H1 (cell line): ENCODE measurements around the gene CDC42EP1. TPM values are rescaled to one million over a fixed set of nuclear protein-coding genes. Genes with fewer than 3 reads are reported as not detected.

Source experiments
- CTCF ChIA-PET: fragments of 300-600 bp; sonication (Branson Sonifier 250); formaldehyde crosslinking; loops from one replicate; lab custom pipeline; 2021; ENCODE audit not compliant: partially characterized antibody; lab: Charles Lee
- POLR2A ChIA-PET: fragments of 300-600 bp; sonication (Branson Sonifier 250); formaldehyde crosslinking; loops from one replicate; lab custom pipeline; 2021; ENCODE audit warnings: inconsistent platforms; ENCODE audit not compliant: partially characterized antibody; lab: Charles Lee
- DNase-seq, 2 experiments: peaks; one replicate each; pipeline versions ENCODE4 v3.0.0 to v3.0.0-alpha.2; 2010 to 2022; ENCODE audit warnings: low spot score in 2 of 2, low read depth in 1 of 2, mixed read lengths in 1 of 2
- FAIRE-seq: peaks from 2 replicates; lab custom pipeline; 2011; peaks lifted over from hg19 to GRCh38; lab: Jason Lieb, UNC
- H2AFZ ChIP-seq: 2 replicates; pipeline ENCODE4 v1.8.1; 2012; ENCODE audit warnings: low read length, inconsistent platforms
- H2AK5ac ChIP-seq: 2 replicates; pipeline ENCODE4 v1.6.1; 2013; ENCODE audit warnings: low read depth, low read length
- H2BK120ac ChIP-seq: replicated peaks from 2 replicates; pipeline ENCODE3; 2013; ENCODE audit warnings: low read depth, low read length, inconsistent platforms
- H2BK12ac ChIP-seq: 2 replicates; pipeline ENCODE4 v1.6.1; 2013; ENCODE audit warnings: low read depth, low read length
- H2BK15ac ChIP-seq: 2 replicates; pipeline ENCODE4 v1.6.1; 2013; ENCODE audit warnings: low read length
- H2BK20ac ChIP-seq: 2 replicates; pipeline ENCODE4 v1.6.1; 2013; ENCODE audit warnings: low read length
- H2BK5ac ChIP-seq: 2 replicates; pipeline ENCODE4 v1.6.1; 2013; ENCODE audit warnings: low read depth, low read length
- H3K14ac ChIP-seq: 2 replicates; pipeline ENCODE4 v1.6.1; 2013; ENCODE audit warnings: inconsistent platforms; ENCODE audit not compliant: insufficient read length
- H3K18ac ChIP-seq: 2 replicates; pipeline ENCODE4 v1.6.1; 2013; ENCODE audit warnings: low read length; ENCODE audit errors: extremely low read depth
- H3K23ac ChIP-seq: 2 replicates; pipeline ENCODE4 v1.6.1; 2013; ENCODE audit warnings: inconsistent platforms; ENCODE audit not compliant: insufficient read length
- H3K23me2 ChIP-seq: 2 replicates; pipeline ENCODE4 v1.6.1; 2013; ENCODE audit warnings: low read depth, low read length
- H3K27ac ChIP-seq: 2 replicates; pipeline ENCODE4 v1.6.1; 2011; ENCODE audit warnings: low read depth, low read length, inconsistent platforms
- H3K27me3 ChIP-seq, 4 experiments: replicated peaks in 1 of 4; 1 replicate in 1 of 4; 2 replicates in 3 of 4; pipeline versions ENCODE4 v1.6.1 to v1.8.1; 2011 to 2013; ENCODE audit warnings: low read length in 3 of 4, mild to moderate bottlenecking in 3 of 4, inconsistent platforms in 2 of 4, mixed read lengths in 2 of 4, moderate library complexity in 1 of 4; ENCODE audit not compliant: control insufficient read depth in 3 of 4, insufficient read depth in 3 of 4; ENCODE audit errors: extremely low read depth in 1 of 4
- H3K36me3 ChIP-seq, 4 experiments: 2 replicates each; pipeline versions ENCODE4 v1.6.1 to v1.8.1; 2011 to 2013; ENCODE audit warnings: mild to moderate bottlenecking in 4 of 4, low read length in 3 of 4, moderate library complexity in 2 of 4, control low read depth in 1 of 4, inconsistent platforms in 1 of 4; ENCODE audit not compliant: insufficient read depth in 4 of 4, control insufficient read depth in 2 of 4
- H3K4ac ChIP-seq: replicated peaks from 2 replicates; pipeline ENCODE3; 2013; ENCODE audit warnings: low read length, low read depth, mixed read lengths, inconsistent platforms; ENCODE audit not compliant: insufficient read length
- H3K4me1 ChIP-seq, 4 experiments: replicated peaks in 1 of 4; 1 replicate in 1 of 4; 2 replicates in 3 of 4; pipeline versions ENCODE4 v1.6.1 to v1.8.1; 2011 to 2013; ENCODE audit warnings: low read length in 3 of 4, inconsistent platforms in 2 of 4, mixed read lengths in 1 of 4; ENCODE audit not compliant: insufficient read depth in 4 of 4, control insufficient read depth in 3 of 4
- H3K4me2 ChIP-seq, 2 experiments: 2 replicates each; pipeline versions ENCODE4 v1.6.1 to v1.8.1; 2011 to 2013; ENCODE audit warnings: low read depth in 2 of 2, low read length in 2 of 2, control low read depth in 1 of 2, inconsistent platforms in 1 of 2, mild to moderate bottlenecking in 1 of 2; ENCODE audit not compliant: insufficient read depth in 1 of 2
- H3K4me3 ChIP-seq, 4 experiments: fragments of 200-600, 300-600 bp in 1 of 4; sonication (generic), shearing (Covaris generic), sonication (Bioruptor Twin) in 1 of 4; 2 replicates each; pipeline versions ENCODE4 v1.5.1 to v1.8.1; 2011 to 2016; ENCODE audit warnings: low read length in 4 of 4, low read depth in 3 of 4, control low read depth in 2 of 4, inconsistent platforms in 2 of 4, mild to moderate bottlenecking in 2 of 4, mixed read lengths in 1 of 4, moderate library complexity in 1 of 4; ENCODE audit not compliant: insufficient read depth in 2 of 4; ENCODE audit errors: extremely low read depth in 1 of 4
- H3K56ac ChIP-seq: replicated peaks from 2 replicates; pipeline ENCODE3; 2013; ENCODE audit warnings: low read depth, mild to moderate bottlenecking, mixed read lengths, low read length, inconsistent platforms; ENCODE audit not compliant: insufficient read length
- H3K79me1 ChIP-seq: 2 replicates; pipeline ENCODE4 v1.6.1; 2013; ENCODE audit warnings: low read depth, low read length, control low read depth
- H3K79me2 ChIP-seq, 2 experiments: 2 replicates each; pipeline versions ENCODE4 v1.6.1 to v1.8.1; 2012 to 2013; ENCODE audit warnings: low read length in 2 of 2, mild to moderate bottlenecking in 2 of 2, inconsistent platforms in 1 of 2; ENCODE audit not compliant: insufficient read depth in 2 of 2, control insufficient read depth in 1 of 2
- H3K9ac ChIP-seq, 4 experiments: replicated peaks in 1 of 4; 1 replicate in 1 of 4; 2 replicates in 3 of 4; pipeline versions ENCODE4 v1.6.1 to v1.8.1; 2011 to 2013; ENCODE audit warnings: low read depth in 3 of 4, low read length in 3 of 4, control low read depth in 2 of 4, mild to moderate bottlenecking in 2 of 4, moderate library complexity in 2 of 4, inconsistent platforms in 1 of 4; ENCODE audit errors: extremely low read depth in 1 of 4
- H3K9me3 ChIP-seq, 2 experiments: 2 replicates each; pipeline versions ENCODE4 v1.6.1 to v1.8.1; 2012 to 2013; ENCODE audit warnings: mild to moderate bottlenecking in 2 of 2, moderate library complexity in 2 of 2, control low read depth in 1 of 2, inconsistent platforms in 1 of 2, low read depth in 1 of 2, low read length in 1 of 2, mixed read lengths in 1 of 2; ENCODE audit not compliant: insufficient read depth in 2 of 2
- H4K20me1 ChIP-seq, 2 experiments: replicated peaks in 1 of 2; 2 replicates each; pipeline versions ENCODE3 to v1.8.1; 2011 to 2013; ENCODE audit warnings: inconsistent platforms in 2 of 2, low read length in 2 of 2, mild to moderate bottlenecking in 1 of 2; ENCODE audit not compliant: insufficient read depth in 2 of 2, control insufficient read depth in 1 of 2
- H4K5ac ChIP-seq: 2 replicates; pipeline ENCODE4 v1.6.1; 2013; ENCODE audit warnings: low read length, low read depth, mixed read lengths, inconsistent platforms; ENCODE audit not compliant: insufficient read length
- H4K8ac ChIP-seq: 2 replicates; pipeline ENCODE4 v1.8.0; 2013; ENCODE audit warnings: mild to moderate bottlenecking, moderate library complexity, low read length, inconsistent platforms; ENCODE audit not compliant: insufficient read depth; ENCODE audit errors: extremely low read depth
- H4K91ac ChIP-seq: replicated peaks from 2 replicates; pipeline ENCODE3; 2013; ENCODE audit warnings: low read length, mixed read lengths, inconsistent platforms; ENCODE audit not compliant: insufficient read length
- CTBP2 ChIP-seq: IDR thresholded peaks from 2 replicates; pipeline ENCODE4 v1.7.0; 2011; ENCODE audit warnings: borderline replicate concordance, mild to moderate bottlenecking, moderate library complexity, mixed read lengths, low read length; ENCODE audit not compliant: insufficient read depth, insufficient read length
- GTF2F1 ChIP-seq: IDR thresholded peaks from 2 replicates; pipeline ENCODE4 v1.6.1; 2012; ENCODE audit warnings: low read depth, low read length, improper control_type of control experiment, borderline replicate concordance
- KDM4A ChIP-seq: IDR thresholded peaks from one replicate; pipeline ENCODE4 v1.7.1; 2012; ENCODE audit warnings: low read depth, mild to moderate bottlenecking, moderate library complexity, low read length, inconsistent platforms; ENCODE audit not compliant: severe bottlenecking
- MAFK ChIP-seq: IDR thresholded peaks from 2 replicates; pipeline ENCODE4 v1.6.1; 2012; ENCODE audit warnings: low read depth, mild to moderate bottlenecking, improper control_type of control experiment, low read length
- PHF8 ChIP-seq: fragments of 200-600 bp; sonication (generic); conservative IDR thresholded peaks from 2 replicates; pipeline ENCODE4 v1.7.1; 2012; ENCODE audit warnings: low read depth, mild to moderate bottlenecking, inconsistent platforms, low read length, moderate library complexity
- RBBP5 ChIP-seq: IDR thresholded peaks from 2 replicates; pipeline ENCODE4 v1.7.1; 2012; ENCODE audit warnings: low read depth, mild to moderate bottlenecking, inconsistent platforms, low read length, moderate library complexity, borderline replicate concordance
- RNF2 ChIP-seq: fragments of 200-900, 300-1000 bp; sonication (generic); IDR thresholded peaks from 2 replicates; pipeline ENCODE4 v1.7.1; 2016; ENCODE audit warnings: borderline replicate concordance, low read depth, mild to moderate bottlenecking, antibody characterized with exemption, low read length; ENCODE audit not compliant: poor library complexity, severe bottlenecking; ENCODE audit errors: missing control alignments
- SIRT6 ChIP-seq: IDR thresholded peaks from one replicate; pipeline ENCODE4 v1.7.1; 2012; ENCODE audit warnings: low read length, inconsistent platforms
- SRF ChIP-seq: IDR thresholded peaks from 2 replicates; pipeline ENCODE4 v1.6.1; 2011; ENCODE audit warnings: mild to moderate bottlenecking, low read depth, low read length, moderate library complexity
- SUZ12 ChIP-seq: fragments of 200-600 bp; sonication (generic); IDR thresholded peaks from 2 replicates; pipeline ENCODE4 v1.6.1; 2012; ENCODE audit warnings: mild to moderate bottlenecking, inconsistent platforms, low read length, moderate library complexity, mixed read lengths
- WGBS, 2 experiments: shearing (Covaris generic) in 1 of 2; methylation state at CpG; one replicate each; pipeline versions ENCODE4 v1.1.6 to v1.1.7; 2013 to 2015; ENCODE audit warnings: low lambda C conversion rate in 2 of 2, mixed read lengths in 2 of 2, inconsistent platforms in 1 of 2, low coverage in 1 of 2, missing lambda C conversion rate in 1 of 2; ENCODE audit not compliant: insufficient replicate concordance in 2 of 2, insufficient coverage in 1 of 2, insufficient read length in 1 of 2; ENCODE audit errors: extremely low coverage in 1 of 2, missing lambda C conversion rate in 1 of 2; 5-methylcytosine and 5-hydroxymethylcytosine counted together
- polyA plus RNA-seq, 7 experiments: library from polyadenylated mRNA; depleted of rRNA in 3 of 7; stranded (reverse) in 5 of 7; unstranded in 2 of 7; fragments of >200 nt in 5 of 7; fragments of 200-250 nt in 2 of 7; gene quantifications; 1 replicate in 5 of 7; 2 replicates in 1 of 7; 4 replicates in 1 of 7; pipeline versions ENCODE4 v1.2.1 to v1.2.3, GENCODE V29; 2011 to 2013; ENCODE audit warnings: missing spikeins in 2 of 7, mixed read lengths in 2 of 7
- total RNA-seq: library from RNA; stranded (reverse); fragmentation: NEBNext Ultra II Directional; extraction: Animal tissue kit (Norgen Biotek cat#: 25700); gene quantifications from 2 replicates; pipeline ENCODE4 v1.2.1, GENCODE V29; 2021
- TF ChIP-seq, protein P1 (sequence below): IDR thresholded peaks from 2 replicates; pipeline ENCODE4 v1.6.1; 2012; ENCODE audit warnings: inconsistent platforms

Gene CDC42EP1
- total and polyA plus RNA-seq, 2 of the 8 experiments (the other 6 are each of a cell fraction or from before 2014, with no cell fraction given), result 8.3 to 11.2 TPM

DNA sequence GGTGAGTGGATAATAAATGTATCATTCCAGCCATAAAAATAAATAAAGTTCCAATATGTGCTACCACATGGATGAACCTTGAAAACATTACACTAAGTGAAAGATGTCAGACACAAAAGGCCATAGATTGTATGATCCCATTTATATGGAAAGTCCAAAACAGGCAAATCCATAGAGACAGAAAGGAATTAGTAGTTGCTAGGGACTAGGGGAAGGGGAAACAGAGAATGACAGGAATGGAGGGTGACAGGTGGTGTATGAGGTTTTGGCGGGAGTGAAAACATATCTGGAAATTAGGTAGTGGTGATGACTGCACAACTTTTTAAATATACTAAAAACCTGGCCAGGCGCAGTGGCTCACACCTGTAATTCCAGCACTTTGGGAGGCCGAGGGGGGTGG lies 25.8 kb upstream of the CDC42EP1 start:
- no peak overlapping the region for H4K8ac ChIP-seq
- H2BK15ac ChIP-seq, result no peak overlapping the region
- ChIA-PET CTCF (interaction anchor here (1.0 to 1.6 kb wide), 2 partner anchors 10 to 32 kb away, joined by 3 to 4 read pairs; no protein-coding TSS in a partner anchor), POLR2A (no interaction called here)
- no peak overlapping the region for H3K4me2 ChIP-seq
- H4K91ac ChIP-seq, result no peak overlapping the region
- H3K27me3 ChIP-seq, result no peaks in the 10 kb centered on the region
- H2BK120ac ChIP-seq, result no peak overlapping the region
- no peak overlapping the region for H3K9ac ChIP-seq
- H3K23ac ChIP-seq, result no peak overlapping the region
- no peak overlapping the region for H4K5ac ChIP-seq
- H3K79me2 ChIP-seq, result no peaks in the 10 kb centered on the region
- no peak for DNase-seq
- H3K79me1 ChIP-seq, result no peaks in the 10 kb centered on the region; the same call in 1 of the 2 replicates
- H2AFZ ChIP-seq, result no peak overlapping the region
- H2BK5ac ChIP-seq, result no peak overlapping the region
- WGBS, 2 experiments, result 86% methylated on average over 3 of the region's 3 CpGs; no CpG with 5 or more reads in 1 of the 2 experiments
- no peak overlapping the region for H3K4ac ChIP-seq
- no peak overlapping the region for H3K4me3 ChIP-seq
- H4K20me1 ChIP-seq, result peaks cover 0 to 1% of the 10 kb centered on the region in 2 experiments
- H3K9me3 ChIP-seq, result no peaks in the 10 kb centered on the region
- H2AK5ac ChIP-seq, result no peak overlapping the region
- H3K27ac ChIP-seq, result no peak overlapping the region
- no peak overlapping the region for H2BK12ac ChIP-seq
- H3K14ac ChIP-seq, result no peak overlapping the region
- no peak overlapping the region for H2BK20ac ChIP-seq
- H3K18ac ChIP-seq, result no peak overlapping the region
- H3K23me2 ChIP-seq, result no peaks in the 10 kb centered on the region
- no peak for FAIRE-seq
- H3K56ac ChIP-seq, result no peak overlapping the region
- peaks cover 0 to 4% (median 0%) of the 10 kb centered on the region in 4 experiments; a peak in 1 of 7 replicates for H3K4me1 ChIP-seq
- no peaks in the 10 kb centered on the region for H3K36me3 ChIP-seq
- TF ChIP-seq, protein P1, sequence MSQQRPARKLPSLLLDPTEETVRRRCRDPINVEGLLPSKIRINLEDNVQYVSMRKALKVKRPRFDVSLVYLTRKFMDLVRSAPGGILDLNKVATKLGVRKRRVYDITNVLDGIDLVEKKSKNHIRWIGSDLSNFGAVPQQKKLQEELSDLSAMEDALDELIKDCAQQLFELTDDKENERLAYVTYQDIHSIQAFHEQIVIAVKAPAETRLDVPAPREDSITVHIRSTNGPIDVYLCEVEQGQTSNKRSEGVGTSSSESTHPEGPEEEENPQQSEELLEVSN, result no peak
- no peak for TF ChIP-seq CTBP2
- TF ChIP-seq PHF8, result no peak
- no peak for TF ChIP-seq MAFK
- no peak for TF ChIP-seq KDM4A
- no peak for TF ChIP-seq GTF2F1
- TF ChIP-seq SUZ12, result no peak
- no peak for TF ChIP-seq RBBP5
- no peak for TF ChIP-seq SRF
- no peak for TF ChIP-seq RNF2
- TF ChIP-seq SIRT6, result no peak
